HG03196 (cell line): Measurements from ENCODE around the gene ZFPM1.
"Not testable (repeated sequence)": the region's sequence is repeated elsewhere in the genome, so short reads cannot be mapped to it uniquely, and the experiment has no call there.

Source experiments
- ATAC-seq: cut with Tn5 transposase; IDR thresholded peaks from one replicate; pipeline ENCODE4 v1.9.1; 2021; ENCODE audit not compliant: unreplicated experiment

The ZFPM1 gene

GRCh38 chr16:88511060-88511459 lies 58.0 kb downstream of the ZFPM1 start:
- no peak for ATAC-seq

- ATAC-seq = no peak
Measured at GRCh38 chr16:88511906-88512305, 58.8 kb downstream of the ZFPM1 start.

- ATAC-seq = no peak
Measured at GRCh38 chr16:88512728-88513696, 59.9 kb downstream of the ZFPM1 start.

- no peak for ATAC-seq
Measured at GRCh38 chr16:88514070-88514469, 61.0 kb downstream of the ZFPM1 start.

- no peak for ATAC-seq
Measured at GRCh38 chr16:88514526-88515232, 61.6 kb downstream of the ZFPM1 start.

- ATAC-seq = no peak
Measured at GRCh38 chr16:88515371-88515770, 62.3 kb downstream of the ZFPM1 start.

- no peak for ATAC-seq
Measured at GRCh38 chr16:88515925-88516594, 63.0 kb downstream of the ZFPM1 start.

GRCh38 chr16:88516601-88517061 lies 63.6 kb downstream of the ZFPM1 start:
- ATAC-seq = no peak

GRCh38 chr16:88517208-88517774 lies 64.2 kb downstream of the ZFPM1 start:
- not testable (repeated sequence) for ATAC-seq

- ATAC-seq = not testable (repeated sequence)
Measured at GRCh38 chr16:88518411-88519111, 65.5 kb downstream of the ZFPM1 start.

- no peak for ATAC-seq
Measured at GRCh38 chr16:88519240-88519639, 66.2 kb downstream of the ZFPM1 start.

- no peak for ATAC-seq
Measured at GRCh38 chr16:88519938-88520653, 67.0 kb downstream of the ZFPM1 start.

- ATAC-seq = no peak
Measured at GRCh38 chr16:88521674-88522073, 68.6 kb downstream of the ZFPM1 start.

- ATAC-seq = no peak
Measured at GRCh38 chr16:88522276-88522949, 69.3 kb downstream of the ZFPM1 start.

GRCh38 chr16:88523309-88524161 lies 70.5 kb downstream of the ZFPM1 start:
- no peak for ATAC-seq

- ATAC-seq = no peak
Measured at GRCh38 chr16:88524274-88524972, 71.3 kb downstream of the ZFPM1 start.

GRCh38 chr16:88524973-88525662 lies 72.0 kb downstream of the ZFPM1 start:
- no peak for ATAC-seq
